Brain pericyte (primary cell): Measurements from ENCODE around the gene TCERG1L.
"Not testable (repeated sequence)": the region's sequence is repeated elsewhere in the genome, so short reads cannot be mapped to it uniquely, and the experiment has no call there.

ENCODE experiments used
- DNase-seq: peaks from one replicate; pipeline ENCODE4 v3.0.0-alpha.2; 2012; ENCODE audit warnings: low read depth, low spot score

Gene TCERG1L

GRCh38 chr10:131167036-131167860 is 144.3 kb downstream of the TCERG1L start:
- no peak for DNase-seq

DNA sequence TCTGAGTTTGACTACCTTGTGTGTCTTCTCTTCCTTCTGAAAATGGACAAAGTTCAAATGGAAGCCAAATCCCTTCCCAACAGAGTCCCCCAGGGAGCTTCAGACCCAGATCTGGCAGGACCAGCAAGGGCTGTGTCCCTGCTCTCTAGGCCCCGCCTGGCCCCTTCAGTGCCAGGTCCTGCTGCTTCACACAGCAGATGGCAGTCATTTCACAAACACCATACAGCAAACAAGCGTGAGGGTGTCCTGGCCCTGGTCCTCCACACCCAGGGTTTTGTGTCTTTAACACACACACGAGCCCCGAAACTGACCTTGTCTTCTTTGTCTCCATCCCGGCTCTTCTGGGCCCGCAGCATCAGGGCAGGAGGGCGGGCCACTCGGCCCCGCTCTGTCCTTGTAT is 145.0 kb downstream of the TCERG1L start:
- DNase-seq = no peak

GRCh38 chr10:131165092-131165491 is 146.4 kb downstream of the TCERG1L start:
- no peak for DNase-seq

DNA sequence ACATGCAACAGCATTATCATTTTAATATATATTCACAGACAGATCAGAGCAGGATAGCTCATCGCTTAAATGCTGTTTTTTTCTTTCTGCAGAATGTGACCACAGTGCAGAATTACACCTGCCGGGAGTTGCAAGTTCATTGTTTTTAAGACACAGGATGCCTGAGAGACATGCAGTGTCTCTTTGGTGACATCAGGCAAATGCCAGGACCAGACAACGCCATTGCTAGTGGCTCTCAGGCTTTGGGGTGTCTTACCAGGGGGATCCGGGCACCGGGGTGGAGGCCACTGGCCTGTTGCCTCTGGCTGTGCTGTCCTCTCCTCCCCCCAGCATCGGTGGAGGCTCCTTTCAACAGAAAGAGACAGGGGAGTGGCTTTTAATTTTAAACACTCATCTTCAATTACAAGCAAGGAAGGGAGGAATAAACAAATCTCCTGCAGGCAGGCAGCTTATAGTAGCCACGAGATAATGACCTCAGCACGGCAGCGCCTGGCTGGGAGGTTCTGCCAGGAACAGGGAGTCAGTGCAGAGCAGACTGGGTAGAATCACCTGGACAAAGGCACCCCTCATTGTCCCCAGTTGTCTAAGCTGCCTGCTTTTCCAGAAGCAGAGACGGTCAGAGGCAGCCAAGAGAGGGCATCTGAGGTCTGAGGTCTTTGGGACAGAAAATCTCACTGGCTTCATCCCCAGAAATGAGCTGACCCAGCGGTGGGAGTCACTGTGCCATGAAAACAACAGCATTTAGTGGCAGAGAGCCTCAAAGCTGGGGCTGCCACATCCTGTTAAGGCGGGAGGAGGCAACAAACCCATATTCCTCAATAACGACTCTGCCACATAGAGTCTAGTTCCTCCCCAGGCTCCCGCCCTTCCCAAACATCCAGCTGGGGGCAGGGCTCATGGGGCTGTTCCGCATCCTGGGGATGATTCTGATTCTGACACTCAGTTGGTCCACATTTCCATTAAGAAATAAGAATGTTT is 148.4 kb downstream of the TCERG1L start:
- DNase-seq = no peak

DNA sequence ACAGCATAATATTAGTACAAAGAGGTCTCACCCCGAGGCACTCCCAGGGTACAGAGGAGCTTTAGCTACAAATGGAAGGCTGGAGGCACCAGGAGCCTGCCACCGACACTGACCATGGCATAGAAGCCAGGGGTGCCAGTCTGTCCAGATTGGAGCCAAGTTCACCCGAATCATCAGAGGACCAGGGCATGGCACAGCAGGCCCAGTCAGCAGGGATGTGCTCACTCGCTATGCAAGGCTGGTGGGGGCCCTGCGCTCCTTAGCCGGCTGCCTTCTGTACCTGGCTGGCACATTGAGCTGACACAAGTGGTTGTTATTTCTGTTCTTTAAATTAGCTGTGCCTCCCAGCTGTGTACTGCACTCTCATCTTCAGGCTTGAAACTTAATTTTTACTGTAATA is 149.3 kb downstream of the TCERG1L start:
- no peak for DNase-seq

- no peak for DNase-seq
These were observed 150.4 kb downstream of the TCERG1L start for GRCh38 chr10:131161087-131161486.

DNA sequence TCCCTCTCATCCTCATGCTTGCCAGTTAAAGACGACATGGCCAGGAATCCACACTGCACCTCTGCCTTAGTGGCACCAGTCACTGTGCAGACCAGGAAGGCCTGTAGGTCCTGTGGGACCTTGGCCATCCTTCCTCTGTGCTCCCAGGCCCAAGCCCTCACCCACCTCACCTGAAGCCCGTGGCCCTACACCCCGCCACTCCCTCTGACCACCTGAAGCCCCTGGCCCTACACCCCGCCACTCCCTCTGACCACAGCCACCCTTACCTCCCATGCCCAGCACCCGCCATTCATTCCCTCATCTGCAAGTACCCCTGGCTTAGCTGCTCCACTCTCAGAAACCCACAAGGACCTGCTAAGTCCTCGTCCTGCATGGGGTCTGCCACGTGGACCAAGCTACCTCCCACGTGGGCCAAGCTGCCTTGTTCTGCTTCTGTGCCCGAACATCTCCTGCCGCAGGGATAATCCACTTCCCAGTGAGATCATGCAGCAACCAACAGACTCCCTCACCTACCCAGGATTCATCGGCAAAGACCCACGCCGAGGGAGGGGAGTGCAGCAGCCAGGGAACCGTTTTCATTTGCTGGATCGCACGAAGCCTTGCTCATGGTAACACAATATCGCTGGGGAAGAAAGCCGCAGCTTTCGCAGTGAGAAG is 151.2 kb downstream of the TCERG1L start:
- no peak for DNase-seq

DNA sequence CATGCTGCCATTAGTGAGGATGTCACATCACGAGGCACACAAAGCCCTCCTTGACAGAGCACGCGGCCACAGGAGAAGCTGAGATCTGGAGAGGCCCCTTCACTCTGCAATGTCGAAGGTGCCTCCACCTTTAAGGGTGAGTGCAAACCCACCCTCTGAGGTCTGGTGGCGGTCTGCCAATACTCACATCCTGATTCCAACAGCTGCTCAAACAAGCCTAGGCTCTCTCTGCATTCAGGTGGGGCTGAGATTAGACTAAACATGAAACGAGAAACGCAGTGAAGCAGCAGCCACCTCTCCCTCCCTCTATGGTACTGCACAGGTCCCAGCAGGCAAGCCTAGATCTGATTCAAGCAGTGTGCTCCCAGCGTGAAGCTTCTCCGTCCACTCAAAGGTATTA is 151.8 kb downstream of the TCERG1L start:
- no peak for DNase-seq

GRCh38 chr10:131158695-131159094 is 152.8 kb downstream of the TCERG1L start:
- DNase-seq = no peak

DNA sequence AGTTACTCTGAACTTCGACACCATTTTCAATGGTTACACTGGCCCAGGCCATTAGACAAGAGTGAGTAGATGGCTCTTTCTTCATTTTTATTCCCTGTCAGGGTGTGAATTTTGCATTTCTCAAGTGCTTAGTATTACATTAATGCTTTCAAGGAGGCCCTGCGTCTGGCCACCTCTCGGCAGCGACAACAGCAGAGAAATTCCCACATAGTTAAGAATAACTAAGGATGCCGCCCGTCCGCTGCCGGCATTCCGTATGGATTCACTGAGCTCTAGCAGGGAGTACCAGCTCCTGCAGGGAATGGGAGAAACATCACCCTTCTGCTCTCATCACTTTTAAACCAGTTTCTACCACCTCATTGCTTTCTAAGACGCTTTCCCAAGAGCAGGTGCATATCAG is 153.6 kb downstream of the TCERG1L start:
- no peak for DNase-seq

DNA sequence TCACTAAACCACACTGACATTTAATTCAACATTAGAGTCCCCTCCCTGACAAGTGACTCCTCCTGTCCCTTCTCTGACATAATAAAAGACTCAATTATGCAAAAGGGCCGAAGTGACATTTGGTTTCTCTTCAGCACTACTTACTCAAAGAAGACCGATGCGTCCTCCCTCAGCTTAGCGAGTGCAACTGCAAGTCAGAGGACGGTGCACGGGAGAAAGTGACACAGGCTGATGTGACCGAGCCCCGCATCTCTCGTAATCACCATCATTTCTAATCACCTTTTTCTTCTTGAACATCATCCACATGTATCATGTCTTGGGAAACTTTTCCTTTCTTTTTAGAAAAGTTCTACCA is 155.7 kb downstream of the TCERG1L start:
- DNase-seq = no peak

DNA sequence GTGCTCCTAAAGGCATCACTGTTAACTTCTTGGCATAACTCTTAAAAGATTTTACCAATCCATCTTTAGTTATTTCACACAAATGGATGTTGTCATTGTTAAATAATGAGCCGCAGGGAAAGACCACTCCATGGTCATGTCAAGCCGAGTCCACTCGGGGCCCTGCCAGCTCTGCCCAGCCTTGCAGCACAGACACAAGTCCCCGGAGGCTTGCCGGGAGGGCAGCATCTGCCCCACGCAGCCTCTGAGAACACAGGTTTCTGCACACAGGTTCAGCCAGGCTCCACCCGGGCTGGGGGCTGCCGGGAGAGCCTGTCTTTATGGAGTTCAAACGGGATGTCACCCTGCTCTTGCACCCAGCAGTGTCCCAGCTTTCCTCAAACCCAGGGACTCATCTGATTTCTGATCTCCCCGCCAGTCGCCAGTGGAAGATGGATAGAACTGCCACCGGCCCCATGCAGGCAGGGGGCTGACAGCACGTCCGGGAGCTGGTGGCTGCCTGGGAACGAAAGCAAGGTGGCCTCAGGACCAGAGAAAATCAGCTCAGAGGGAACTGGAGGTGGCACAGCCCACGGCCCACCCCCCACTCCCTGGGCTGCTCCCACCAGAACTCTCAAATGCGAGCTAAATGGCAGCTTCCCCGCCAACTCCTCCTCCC is 156.2 kb downstream of the TCERG1L start:
- DNase-seq = no peak

DNA sequence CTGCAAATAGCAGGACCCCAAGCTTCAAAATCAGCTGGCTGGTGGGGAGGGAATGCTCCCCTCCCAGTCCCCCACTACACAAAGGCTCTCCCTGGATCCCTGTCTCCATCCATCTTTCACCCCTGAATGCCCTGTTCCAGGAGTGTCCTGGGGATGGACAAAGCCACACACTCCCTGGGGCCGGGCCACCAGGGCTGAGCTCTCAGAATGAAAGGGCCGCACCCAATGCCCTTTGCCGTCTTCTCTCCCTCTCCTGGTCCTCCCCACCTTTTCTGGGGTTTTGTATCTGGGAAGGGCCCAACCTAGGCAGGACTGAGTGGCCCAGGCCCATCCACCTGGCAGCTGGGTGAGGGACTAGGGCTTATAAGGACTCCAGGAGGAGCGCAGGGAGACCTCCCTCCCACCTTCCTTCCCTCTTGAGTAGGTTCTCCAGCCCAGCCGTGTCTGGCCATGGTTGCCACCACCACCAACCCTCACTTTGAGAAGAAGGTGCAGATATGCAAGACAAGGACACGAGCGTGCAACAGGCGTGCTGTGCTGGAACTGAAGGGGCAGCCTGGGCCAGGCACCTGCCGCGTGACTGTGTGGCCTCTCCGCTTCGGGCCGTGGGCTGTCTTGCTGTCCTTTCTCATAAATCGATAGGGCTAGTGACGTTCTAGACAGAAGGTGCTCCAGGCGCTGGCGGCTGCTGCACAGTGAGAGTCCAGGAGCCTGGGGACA is 157.1 kb downstream of the TCERG1L start:
- no peak for DNase-seq

DNA sequence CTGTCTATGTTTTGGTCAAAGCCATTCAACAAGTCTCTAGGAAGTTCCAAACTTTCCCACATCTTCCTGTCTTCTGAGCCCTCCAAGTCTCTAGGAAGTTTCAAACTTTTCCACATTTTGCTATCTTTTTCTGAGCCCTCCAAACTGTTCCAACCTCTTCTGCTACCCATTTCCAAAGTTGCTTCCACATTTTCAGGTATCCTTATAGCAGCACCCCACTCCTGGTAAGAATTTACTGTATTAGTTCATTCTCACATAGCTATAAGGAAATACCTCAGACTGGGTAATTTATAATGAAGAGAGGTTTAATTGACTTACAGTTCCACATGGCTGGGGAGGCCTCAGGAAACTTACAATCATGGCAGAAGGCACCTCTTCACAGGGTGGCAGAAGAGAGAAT is 159.1 kb downstream of the TCERG1L start:
- DNase-seq = not testable (repeated sequence)

- DNase-seq = no peak
These were observed 161.4 kb downstream of the TCERG1L start for GRCh38 chr10:131150126-131150525.

DNA sequence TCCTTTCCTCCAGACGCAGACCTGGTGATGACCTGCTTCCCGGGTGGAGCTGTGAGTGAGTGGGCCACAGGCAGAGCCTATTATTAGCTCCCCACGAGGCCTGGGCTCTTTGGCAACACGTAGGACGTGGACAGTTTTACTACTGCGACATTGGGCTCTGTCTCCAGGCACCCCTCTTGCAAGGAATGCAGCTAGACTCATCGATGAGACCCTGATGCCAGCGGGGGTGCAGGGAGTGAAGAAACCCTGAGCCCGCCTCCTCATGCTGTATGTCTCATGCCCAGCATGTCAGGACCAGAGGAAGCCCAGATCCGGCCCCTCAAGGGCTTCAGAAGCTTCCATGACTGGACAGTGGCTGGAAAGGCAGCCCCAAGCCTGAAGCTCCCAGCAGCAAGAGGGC is 161.9 kb downstream of the TCERG1L start:
- no peak for DNase-seq

GRCh38 chr10:131149111-131149510 is 162.4 kb downstream of the TCERG1L start:
- DNase-seq = no peak

DNA sequence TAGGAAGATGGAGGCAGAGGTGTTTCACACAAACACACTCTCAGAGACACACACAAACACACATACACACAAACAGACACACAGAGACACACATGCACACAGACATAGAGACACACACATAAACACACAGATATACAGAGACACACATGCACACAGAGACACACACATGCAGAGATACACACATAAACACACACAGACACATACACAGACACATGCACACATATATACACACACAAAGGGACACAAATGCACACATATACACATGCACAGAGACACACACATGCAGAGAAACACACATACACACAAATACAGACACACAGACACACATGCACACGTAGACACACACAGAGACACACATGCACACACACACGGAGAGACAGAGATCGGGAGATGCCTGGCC is 163.3 kb downstream of the TCERG1L start:
- DNase-seq = no peak

DNA sequence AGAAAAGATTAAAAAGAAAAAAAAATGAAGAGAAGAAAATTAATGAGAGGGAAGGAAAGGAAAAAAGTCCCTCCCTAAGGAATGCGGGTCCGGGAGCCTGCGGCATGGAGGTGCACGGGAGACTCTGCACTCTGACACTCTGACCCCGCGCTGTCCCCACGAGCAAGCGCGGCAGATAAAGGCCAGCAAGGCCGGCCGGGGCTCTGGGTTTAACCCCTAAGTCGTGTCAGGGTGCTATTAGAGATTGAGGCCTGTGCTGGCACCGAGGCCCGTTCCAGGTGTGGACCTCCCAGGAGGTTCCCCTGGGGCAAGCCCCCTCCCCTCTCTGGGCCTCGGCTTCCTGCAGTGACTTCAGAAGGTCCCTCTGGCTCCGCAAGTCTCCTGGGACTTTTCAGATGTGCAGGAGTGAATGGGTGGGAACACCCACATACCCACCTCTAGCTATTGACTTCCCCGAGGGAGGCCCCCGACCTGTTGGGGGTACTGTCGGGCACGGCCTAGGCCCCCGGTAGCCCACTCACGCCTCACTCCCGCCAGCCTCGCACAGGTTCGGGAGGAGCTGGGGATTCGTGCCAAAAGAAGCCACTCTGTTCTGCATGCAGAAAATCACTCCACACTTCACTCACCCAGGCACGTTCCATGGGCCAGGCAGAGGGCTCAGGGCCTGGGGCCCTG is 164.1 kb downstream of the TCERG1L start:
- no peak for DNase-seq

DNA sequence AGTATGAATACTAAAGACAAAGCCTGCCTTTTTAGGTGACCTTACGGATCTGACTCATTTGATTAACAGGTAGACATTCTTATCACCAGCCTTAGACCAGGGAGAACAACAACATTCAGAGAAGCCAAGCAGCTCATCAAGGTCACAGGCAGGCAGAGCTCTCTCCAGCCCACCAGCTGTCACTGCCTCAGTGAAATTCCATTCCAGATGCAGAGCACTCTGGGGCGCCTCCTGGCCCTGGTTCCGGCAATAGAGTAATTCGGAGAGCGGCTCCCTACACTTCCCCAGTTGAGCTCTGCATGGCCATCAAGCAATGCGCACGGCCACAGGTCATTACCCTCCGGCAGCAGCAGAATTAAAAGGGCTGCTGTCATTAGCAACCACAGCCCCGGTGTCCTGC is 164.7 kb downstream of the TCERG1L start:
- DNase-seq = no peak
